Kidney epithelial cell (primary cell): ENCODE measurements around the gene CENPF. TPM values are rescaled to one million over a fixed set of nuclear protein-coding genes. Genes with fewer than 3 reads are reported as not detected.

Experiments
- DNase-seq: peaks from one replicate; pipeline ENCODE4 v3.0.0-alpha.2; 2010; ENCODE audit warnings: low read depth
- H3K27me3 ChIP-seq: 2 replicates; pipeline ENCODE4 v1.6.0; 2011; ENCODE audit warnings: low read length; ENCODE audit not compliant: control insufficient read depth, insufficient read depth
- H3K36me3 ChIP-seq: 2 replicates; pipeline ENCODE4 v1.5.1; 2011; ENCODE audit warnings: low read length; ENCODE audit not compliant: control insufficient read depth, insufficient read depth
- H3K4me3 ChIP-seq: 2 replicates; pipeline ENCODE4 v1.5.1; 2011; ENCODE audit warnings: low read depth, mild to moderate bottlenecking, control low read depth, low read length
- total RNA-seq: library from RNA; depleted of rRNA; stranded (reverse); fragments of >200 nt; gene quantifications from 2 replicates; pipeline ENCODE4 v1.2.3, GENCODE V29; 2015
- TF ChIP-seq, protein P1 (sequence below): IDR thresholded peaks from 2 replicates; pipeline ENCODE4 v1.5.1; 2011; ENCODE audit warnings: mild to moderate bottlenecking, moderate library complexity, low read length, control low read depth, inconsistent platforms; ENCODE audit not compliant: insufficient read depth, poor library complexity, severe bottlenecking

CENPF gene
- total RNA-seq, 1 donor from 2014 or later, result 20.2 TPM

DNA sequence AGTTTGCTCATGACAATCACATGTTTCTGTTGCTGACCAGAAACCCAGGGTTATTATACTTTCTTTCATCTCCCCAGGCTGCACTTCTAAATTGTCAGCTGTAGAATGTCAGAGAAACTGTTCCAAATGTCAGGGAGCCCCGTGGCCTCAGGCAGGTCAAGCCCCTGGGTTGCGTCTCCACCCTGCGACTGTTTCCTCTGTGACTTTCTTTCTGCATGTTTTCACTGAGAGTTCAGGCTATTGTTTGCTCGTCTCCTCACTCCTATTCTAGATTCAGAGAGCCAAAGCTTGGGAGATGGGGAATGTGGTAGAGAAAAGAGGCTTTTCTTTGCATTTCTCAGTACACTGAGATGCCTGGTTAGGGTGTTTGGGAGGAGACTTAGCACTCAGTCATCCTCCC, 97.4 kb downstream of the CENPF start:
- Histone ChIP-seq H3K4me3 (no peak overlapping the region), H3K27me3 (no peaks in the 10 kb centered on the region), H3K36me3 (no peaks in the 10 kb centered on the region)
- TF ChIP-seq, protein P1, sequence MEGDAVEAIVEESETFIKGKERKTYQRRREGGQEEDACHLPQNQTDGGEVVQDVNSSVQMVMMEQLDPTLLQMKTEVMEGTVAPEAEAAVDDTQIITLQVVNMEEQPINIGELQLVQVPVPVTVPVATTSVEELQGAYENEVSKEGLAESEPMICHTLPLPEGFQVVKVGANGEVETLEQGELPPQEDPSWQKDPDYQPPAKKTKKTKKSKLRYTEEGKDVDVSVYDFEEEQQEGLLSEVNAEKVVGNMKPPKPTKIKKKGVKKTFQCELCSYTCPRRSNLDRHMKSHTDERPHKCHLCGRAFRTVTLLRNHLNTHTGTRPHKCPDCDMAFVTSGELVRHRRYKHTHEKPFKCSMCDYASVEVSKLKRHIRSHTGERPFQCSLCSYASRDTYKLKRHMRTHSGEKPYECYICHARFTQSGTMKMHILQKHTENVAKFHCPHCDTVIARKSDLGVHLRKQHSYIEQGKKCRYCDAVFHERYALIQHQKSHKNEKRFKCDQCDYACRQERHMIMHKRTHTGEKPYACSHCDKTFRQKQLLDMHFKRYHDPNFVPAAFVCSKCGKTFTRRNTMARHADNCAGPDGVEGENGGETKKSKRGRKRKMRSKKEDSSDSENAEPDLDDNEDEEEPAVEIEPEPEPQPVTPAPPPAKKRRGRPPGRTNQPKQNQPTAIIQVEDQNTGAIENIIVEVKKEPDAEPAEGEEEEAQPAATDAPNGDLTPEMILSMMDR, result no peak
- DNase-seq, result no peak

DNA sequence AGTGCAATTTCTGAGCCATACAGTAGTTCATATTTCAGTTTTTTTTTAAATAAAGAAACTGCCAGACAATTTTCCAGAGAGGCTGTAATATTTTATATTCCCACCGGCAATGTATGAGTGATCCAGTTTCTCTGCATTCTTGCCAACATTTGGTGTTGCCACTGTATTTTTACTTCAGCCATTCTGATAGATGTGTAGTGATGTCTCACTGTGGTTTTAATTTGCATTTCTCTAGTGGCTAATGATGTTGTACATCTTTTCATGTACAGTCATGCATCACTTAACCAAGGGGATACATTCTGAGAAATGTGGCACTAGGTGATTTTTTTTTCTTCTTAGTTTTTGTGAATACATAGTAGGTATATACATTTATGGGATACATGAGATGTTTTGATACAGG, 99.6 kb downstream of the CENPF start:
- H3K36me3 ChIP-seq, result no peaks in the 10 kb centered on the region
- no peaks in the 10 kb centered on the region for H3K27me3 ChIP-seq
- no peak for DNase-seq
- TF ChIP-seq, protein P1, result no peak
- no peak overlapping the region for H3K4me3 ChIP-seq

DNA sequence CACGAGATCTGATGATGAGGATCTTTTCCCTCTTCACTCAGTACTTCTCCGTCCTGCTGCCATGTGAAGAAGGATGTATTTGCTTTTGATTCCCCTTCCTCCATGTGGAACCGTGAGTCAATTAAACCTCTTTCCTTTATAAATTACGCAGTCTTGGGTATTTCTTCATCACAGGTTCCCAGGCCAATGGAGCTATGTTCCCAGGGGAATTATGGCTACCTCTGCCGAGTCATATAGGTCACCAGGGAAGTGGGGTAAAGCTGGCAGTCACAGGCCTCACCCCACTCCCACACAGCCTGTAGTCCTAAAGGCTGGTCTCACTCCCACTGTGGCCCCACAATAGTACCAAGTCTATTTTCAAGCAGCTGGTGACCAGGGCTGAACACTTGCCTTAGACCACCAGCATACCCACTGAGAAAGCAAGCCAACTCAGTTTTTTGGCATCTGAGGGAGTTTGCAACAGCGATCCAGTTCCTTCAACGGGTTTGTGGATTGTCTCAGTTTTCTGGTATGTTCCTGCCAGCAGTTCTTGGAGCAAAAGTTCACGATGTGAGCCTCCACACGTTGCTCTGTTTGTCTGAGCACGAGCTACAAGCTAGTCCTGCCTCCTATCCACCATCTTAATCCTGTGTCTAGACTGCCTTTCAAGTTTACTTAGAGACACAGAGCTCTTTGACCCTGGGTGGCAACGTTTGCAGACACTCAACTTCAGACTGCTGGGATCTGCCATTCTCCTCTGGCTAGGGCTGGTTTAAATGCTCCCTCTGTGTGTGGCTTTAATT, 104.5 kb downstream of the CENPF start:
- no peak overlapping the region for H3K4me3 ChIP-seq
- no peaks in the 10 kb centered on the region for H3K27me3 ChIP-seq
- no peak for DNase-seq
- TF ChIP-seq, protein P1, result no peak
- no peaks in the 10 kb centered on the region for H3K36me3 ChIP-seq

DNA sequence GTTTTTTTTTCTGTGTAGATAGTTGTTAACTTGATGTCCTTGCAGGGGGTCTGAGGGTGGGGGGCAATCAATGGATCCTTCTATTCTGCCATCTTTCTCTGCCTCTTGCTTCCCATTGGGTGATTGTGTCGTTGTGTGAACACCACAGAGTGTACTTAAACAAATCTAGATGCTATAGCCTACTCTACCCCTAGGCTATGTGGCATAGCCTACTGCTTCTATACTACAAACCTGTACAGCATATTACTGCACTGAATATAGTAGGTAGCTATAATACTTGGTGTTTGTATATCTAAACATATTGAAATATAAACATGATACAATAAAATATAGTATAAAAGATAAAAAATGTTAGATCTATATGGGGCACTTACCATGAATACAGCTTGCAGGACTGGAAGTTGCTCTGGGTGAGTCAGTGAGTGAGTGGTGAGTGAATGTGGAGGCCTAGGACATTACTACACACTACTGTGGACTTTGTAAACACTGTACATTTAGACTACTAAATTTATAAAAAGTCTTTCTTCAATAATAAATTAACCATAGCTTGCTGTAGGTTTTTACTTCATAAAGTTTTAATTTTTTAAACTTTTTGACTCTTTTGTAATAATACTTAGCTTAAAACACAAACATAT, 105.4 kb downstream of the CENPF start:
- TF ChIP-seq, protein P1, result no peak
- H3K4me3 ChIP-seq, result no peak overlapping the region
- no peaks in the 10 kb centered on the region for H3K27me3 ChIP-seq
- no peaks in the 10 kb centered on the region for H3K36me3 ChIP-seq
- no peak for DNase-seq

DNA sequence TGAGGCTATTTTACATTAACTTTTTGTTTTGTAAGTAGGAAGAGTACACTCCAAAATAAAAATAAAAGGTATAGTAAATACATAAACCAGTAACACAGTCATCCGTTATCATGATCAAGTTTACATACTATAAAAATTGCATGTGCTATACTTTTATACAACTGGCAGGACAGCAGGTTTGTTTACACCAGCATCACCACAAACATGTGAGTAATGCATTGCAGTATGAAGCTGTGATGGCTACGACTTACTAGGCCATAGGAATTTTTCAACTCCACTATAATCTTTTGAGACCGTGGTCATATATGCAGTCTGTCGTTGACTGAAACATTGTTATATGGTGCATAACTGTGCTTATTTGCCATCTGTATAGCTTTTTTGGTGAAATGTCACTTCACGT, 106.2 kb downstream of the CENPF start:
- no peak overlapping the region for H3K4me3 ChIP-seq
- no peaks in the 10 kb centered on the region for H3K36me3 ChIP-seq
- TF ChIP-seq, protein P1, result no peak
- H3K27me3 ChIP-seq, result no peaks in the 10 kb centered on the region
- no peak for DNase-seq
